A204.1 (cell line): ENCODE results near the gene GREB1L.
A peak's percentile ranks its signal among the peaks of the same experiment; 100 is the strongest.
"Not testable (repeated sequence)": the region's sequence is repeated elsewhere in the genome, so short reads cannot be mapped to it uniquely, and the experiment has no call there.

Experiments
- FAIRE-seq: peaks from 2 replicates; lab custom pipeline; 2012; peaks lifted over from hg19 to GRCh38; lab: Jason Lieb, UNC

The GREB1L gene

GRCh38 chr18:21264651-21265050 lies 22.6 kb downstream of the GREB1L start:
- no peak for FAIRE-seq

- no peak for FAIRE-seq
Observed at GRCh38 chr18:21265971-21266673, 24.1 kb downstream of the GREB1L start.

- FAIRE-seq: no peak
Observed at GRCh38 chr18:21267400-21267799, 25.4 kb downstream of the GREB1L start.

- FAIRE-seq: no peak
Observed at GRCh38 chr18:21269349-21269748, 27.3 kb downstream of the GREB1L start.

- no peak for FAIRE-seq
Observed at GRCh38 chr18:21270453-21270852, 28.4 kb downstream of the GREB1L start.

GRCh38 chr18:21272016-21272579 lies 30.1 kb downstream of the GREB1L start:
- no peak for FAIRE-seq

- FAIRE-seq: no peak
Observed at GRCh38 chr18:21273568-21273967, 31.5 kb downstream of the GREB1L start.

- FAIRE-seq: no peak
Observed at GRCh38 chr18:21275645-21276044, 33.6 kb downstream of the GREB1L start.

GRCh38 chr18:21277578-21277977 lies 35.5 kb downstream of the GREB1L start:
- no peak for FAIRE-seq

GRCh38 chr18:21278218-21278617 lies 36.2 kb downstream of the GREB1L start:
- not testable (repeated sequence) for FAIRE-seq

- no peak for FAIRE-seq
Observed at GRCh38 chr18:21281603-21282002, 39.6 kb downstream of the GREB1L start.

- no peak for FAIRE-seq
Observed at GRCh38 chr18:21284540-21284939, 42.5 kb downstream of the GREB1L start.

- no peak for FAIRE-seq
Observed at GRCh38 chr18:21289827-21290226, 47.8 kb downstream of the GREB1L start.

- FAIRE-seq: no peak
Observed at GRCh38 chr18:21291106-21291505, 49.1 kb downstream of the GREB1L start.

- FAIRE-seq: no peak
Observed at GRCh38 chr18:21293479-21293878, 51.4 kb downstream of the GREB1L start.

GRCh38 chr18:21295101-21295500 lies 53.1 kb downstream of the GREB1L start:
- no peak for FAIRE-seq

GRCh38 chr18:21296045-21296444 lies 54.0 kb downstream of the GREB1L start:
- FAIRE-seq: no peak

GRCh38 chr18:21298351-21298750 lies 56.3 kb downstream of the GREB1L start:
- no peak for FAIRE-seq

GRCh38 chr18:21300035-21300907 lies 58.2 kb downstream of the GREB1L start:
- no peak for FAIRE-seq

- no peak for FAIRE-seq
Observed at GRCh38 chr18:21300908-21301200, 58.8 kb downstream of the GREB1L start.

- FAIRE-seq: peak; percentile 21
Observed at GRCh38 chr18:21303445-21303844, 61.4 kb downstream of the GREB1L start.

- no peak for FAIRE-seq
Observed at GRCh38 chr18:21303895-21304294, 61.9 kb downstream of the GREB1L start.

- no peak for FAIRE-seq
Observed at GRCh38 chr18:21305621-21306020, 63.6 kb downstream of the GREB1L start.
